Hematopoietic multipotent progenitor cell treated with erythropoietin and hydrocortisone succinate and interleukin-3 and kit ligand, for 4 days (in vitro differentiated cells): ENCODE data around the gene GPATCH1.
"Not testable (repeated sequence)": the region's sequence is repeated elsewhere in the genome, so short reads cannot be mapped to it uniquely, and the experiment has no call there.

Experiments used
- DNase-seq: peaks from one replicate; pipeline ENCODE4 v3.0.0-alpha.2; 2015

GPATCH1 gene, protein sequence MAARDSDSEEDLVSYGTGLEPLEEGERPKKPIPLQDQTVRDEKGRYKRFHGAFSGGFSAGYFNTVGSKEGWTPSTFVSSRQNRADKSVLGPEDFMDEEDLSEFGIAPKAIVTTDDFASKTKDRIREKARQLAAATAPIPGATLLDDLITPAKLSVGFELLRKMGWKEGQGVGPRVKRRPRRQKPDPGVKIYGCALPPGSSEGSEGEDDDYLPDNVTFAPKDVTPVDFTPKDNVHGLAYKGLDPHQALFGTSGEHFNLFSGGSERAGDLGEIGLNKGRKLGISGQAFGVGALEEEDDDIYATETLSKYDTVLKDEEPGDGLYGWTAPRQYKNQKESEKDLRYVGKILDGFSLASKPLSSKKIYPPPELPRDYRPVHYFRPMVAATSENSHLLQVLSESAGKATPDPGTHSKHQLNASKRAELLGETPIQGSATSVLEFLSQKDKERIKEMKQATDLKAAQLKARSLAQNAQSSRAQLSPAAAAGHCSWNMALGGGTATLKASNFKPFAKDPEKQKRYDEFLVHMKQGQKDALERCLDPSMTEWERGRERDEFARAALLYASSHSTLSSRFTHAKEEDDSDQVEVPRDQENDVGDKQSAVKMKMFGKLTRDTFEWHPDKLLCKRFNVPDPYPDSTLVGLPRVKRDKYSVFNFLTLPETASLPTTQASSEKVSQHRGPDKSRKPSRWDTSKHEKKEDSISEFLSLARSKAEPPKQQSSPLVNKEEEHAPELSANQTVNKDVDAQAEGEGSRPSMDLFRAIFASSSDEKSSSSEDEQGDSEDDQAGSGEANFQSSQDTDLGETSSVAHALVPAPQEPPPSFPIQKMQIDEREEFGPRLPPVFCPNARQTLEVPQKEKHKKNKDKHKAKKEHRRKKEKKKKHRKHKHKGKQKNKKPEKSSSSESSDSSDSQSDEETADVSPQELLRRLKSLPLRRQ

DNA sequence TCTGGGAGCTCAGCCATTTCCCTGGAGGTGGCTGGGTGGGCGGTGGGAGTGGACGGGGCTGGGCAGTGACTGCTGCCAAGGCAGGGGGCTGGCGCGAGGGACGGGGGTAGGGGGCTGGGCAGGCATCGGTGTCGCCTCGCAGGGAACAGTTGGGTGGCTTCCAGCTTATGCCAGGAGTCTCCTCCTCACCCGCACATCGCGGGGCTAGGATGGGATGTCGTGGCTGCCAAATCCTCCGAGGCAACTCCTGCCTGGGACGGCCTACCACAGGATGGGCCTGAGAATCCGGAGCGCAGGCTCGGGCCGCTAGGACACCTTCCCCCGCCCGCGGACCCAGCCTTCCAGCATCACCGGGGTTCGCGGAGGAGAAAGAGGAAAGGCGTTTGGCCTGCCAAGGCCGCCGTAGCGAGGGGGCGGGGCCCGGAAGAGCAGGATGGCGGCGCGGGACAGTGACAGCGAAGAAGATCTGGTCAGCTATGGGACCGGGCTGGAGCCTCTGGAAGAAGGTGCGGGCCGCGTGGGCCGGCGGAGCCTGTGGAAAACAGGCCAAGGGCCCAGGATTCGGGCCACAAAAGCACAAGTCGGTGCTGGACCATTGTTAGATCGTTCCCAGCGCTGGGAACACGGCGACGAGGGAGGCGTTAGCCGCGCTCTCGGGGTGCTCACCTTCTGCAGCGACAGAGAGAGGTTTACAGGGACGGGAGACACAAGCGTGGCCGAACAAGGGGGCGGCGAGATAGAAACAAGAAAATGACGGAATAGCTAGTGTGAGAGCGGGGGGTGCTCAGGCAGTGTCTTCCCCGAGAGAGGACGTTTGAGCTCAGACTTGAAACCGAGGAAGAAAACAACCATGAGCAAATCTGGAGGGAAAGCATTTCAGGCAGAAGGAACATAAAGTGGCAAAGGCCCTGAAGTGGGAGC is at the start of gene GPATCH1:
GPATCH1 (plus strand) TSS at position 421 of the 921 bp plus-strand sequence; CDS start at position 434, 13 bp downstream.
- peak; percentile 93 for DNase-seq

DNA sequence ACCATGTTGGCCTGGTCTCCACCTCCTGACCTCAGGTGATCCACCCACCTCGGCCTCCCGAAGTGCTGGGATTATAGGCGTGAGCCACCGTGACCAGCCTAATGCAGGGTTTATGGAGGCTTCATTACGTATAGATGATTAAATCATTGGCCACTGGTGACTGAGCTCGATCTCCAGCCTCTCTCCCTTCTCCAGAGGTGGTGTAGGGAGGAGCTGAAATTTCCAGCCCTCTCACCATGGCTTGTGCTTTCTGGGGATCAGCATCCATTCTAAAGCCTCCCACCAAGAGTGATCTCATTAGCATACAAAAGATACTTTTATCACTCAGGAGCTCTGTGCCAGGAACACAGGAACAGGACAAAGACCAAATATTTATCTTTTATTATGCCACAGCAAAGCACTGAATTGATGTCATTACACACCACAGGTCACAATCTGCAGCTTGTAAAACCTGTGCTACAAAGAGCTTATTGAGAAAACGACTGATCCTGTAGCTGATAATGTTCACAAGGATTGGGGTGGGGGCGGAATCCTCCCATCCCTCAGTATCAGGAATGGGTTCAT is 48.7 kb upstream of the GPATCH1 start:
- no peak for DNase-seq

DNA sequence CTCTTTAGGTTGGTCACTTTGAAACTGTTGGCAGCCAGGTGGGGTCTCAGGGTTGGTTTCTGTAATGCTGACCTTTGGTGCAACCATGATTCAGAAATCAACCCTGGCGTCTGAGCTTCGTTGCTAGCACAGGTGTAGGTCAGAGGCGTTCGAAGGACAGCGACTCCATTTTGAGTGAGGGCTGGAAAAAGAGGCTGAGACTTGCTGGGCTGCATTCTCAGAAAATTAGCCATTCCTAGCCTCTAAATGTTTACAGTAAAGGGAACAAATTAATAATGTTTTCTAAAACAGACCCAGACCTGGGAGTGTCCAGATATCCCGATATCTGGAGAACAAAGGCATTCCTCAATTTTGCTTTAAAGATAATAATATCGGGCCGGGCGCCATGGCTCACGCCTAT is 45.5 kb upstream of the GPATCH1 start:
- no peak for DNase-seq

DNA sequence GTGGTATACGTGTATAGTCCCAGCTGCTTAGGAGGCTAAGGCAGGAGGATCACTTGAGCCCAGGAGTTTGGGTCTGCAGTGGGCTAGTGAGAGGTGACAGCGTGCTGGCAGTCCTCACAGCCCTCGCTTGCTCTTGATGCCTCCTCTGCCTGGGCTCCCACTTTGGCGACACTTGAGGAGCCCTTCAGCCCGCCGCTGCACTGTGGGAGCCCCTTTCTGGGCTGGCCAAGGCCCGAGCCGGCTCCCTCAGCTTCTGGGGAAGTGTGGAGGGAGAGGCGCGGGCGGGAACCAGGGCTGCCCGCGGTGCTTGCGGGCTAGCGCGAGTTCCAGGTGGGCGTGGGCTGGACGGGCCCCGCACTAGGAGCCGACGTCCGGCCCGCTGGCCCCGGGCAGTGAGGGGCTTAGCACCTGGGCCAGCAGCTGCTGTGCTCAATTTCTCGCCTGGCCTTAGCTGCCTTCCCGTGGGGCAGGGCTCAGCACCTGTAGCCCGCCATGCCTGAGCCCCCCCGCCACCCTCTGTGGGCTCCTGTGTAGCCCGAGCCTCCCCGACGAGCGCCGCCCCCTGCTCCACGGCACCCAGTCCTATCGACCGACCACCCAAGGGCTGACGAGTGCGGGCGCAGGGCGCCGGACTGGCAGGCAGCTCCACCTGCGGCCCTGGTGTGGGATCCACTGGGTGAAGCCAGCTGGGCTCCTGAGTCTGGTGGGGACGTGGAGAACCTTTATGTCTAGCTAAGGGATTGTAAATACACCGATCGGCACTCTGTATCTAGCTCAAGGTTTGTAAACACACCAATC is 44.4 kb upstream of the GPATCH1 start:
- not testable (repeated sequence) for DNase-seq

DNA sequence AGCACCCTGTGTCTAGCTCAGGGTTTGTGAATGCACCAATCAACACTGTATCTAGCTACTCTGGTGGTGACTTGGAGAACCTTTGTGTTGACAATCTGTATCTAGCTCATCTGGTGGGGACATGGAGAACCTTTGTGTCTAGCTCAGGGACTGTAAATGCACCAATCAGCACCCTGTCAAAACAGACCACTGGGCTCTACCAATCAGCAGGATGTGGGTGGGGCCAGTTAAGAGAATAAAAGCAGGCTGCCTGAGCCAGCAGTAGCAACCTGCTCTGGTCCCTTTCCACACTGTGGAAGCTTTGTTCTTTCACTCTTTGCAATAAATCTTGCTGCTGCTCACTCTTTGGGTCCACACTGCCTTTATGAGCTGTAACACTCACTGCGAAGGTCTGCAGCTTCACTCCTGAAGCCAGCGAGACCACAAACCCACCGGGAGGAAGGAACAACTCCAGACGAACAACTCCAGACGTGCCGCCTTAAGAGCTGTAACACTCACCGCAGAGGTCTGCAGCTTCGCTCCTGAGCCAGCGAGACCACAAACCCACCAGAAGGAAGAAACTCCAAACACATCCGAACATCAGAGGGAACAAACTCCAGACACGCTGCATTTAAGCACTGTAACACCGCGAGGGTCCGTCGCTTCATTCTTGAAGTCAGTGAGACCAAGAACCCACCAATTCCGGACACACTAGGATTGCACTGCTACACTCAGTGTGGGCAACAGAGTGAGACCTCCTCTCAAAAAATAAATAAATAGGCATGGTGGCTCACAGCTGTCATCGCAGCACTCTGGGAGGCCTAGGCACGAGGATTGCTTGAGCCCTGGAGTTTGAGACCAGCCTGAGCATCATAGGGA is 43.6 kb upstream of the GPATCH1 start:
- DNase-seq = peak; percentile 46

DNA sequence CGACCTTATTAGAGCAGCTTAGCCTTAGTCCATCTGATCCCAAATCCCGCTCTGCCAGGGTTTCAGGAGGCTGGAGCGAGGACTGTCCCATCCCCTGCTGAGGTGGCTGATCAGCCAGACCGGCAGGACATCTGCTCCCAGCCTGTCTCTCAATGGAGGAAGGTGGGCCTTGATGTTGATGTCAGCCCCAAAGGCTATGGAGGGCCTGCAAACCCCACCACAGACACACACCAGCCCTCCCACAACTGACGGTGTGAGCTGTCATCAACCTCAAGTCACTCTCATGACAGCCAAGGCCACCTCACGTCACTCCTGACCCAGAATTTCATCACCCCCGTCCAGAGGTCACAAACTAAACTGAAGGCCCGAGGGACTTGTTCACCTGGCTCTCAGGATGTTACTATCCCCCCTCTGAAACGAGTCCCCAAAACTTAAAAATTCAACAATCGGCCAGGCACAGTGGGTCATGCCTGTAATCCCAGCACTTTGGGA is 41.8 kb upstream of the GPATCH1 start:
- no peak for DNase-seq

DNA sequence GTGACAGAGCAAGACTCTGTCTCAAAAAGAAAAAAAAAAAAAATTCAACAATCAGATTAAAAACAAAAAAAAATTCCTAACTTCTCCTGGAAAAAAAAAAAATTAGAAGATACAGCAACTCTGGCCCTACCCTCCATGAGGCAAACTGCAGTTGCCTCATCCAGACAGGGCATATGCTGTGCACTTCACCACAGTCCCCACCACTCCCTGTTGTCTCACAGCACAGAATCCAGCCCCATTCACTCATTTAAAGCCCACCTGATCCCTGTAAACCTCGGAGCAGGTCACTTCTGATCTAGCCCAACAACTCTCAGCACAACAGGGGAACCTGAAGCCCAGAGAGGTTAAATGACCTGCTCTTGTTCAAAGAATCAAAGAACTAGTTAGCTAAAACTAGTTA is 41.2 kb upstream of the GPATCH1 start:
- no peak for DNase-seq

DNA sequence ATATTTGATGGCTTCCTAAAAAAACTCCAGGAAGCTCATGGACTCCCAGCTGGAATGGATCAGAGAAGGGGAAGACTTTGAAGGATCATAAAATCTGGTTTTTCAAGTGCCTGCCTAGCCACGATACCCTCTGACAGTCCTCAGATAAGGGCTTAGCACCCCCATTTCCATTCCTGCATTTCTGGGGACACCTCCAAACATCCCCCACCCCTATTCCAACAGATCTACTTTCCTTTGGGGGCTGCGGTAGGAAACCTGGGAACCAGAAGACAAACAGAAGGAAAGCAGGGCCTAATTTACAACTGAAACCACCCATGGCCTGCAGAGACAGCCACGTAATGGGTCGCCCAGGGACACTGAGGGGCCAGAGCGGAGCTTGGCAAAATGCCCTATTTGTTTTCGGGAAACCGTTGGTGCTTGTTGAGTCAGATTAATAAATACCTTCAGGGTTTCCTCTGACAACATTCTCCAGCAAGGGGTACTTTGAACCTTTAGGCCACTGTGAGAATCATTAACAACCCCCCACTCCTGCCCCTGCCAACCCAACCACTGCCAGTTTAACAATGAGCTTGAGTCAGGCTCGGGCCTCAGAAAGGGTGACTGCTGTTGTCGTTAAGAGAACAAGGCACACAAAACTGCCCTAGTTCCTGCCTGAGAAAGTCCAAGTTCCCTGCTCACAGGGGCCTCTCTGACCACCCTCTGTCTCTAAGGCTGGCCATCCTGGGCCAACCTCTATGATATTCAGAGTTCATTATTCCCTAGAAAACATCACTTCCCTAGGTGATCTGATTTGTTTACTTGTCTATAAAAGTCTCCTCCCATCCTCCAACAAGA is 39.8 kb upstream of the GPATCH1 start:
- DNase-seq = peak; percentile 7

DNA sequence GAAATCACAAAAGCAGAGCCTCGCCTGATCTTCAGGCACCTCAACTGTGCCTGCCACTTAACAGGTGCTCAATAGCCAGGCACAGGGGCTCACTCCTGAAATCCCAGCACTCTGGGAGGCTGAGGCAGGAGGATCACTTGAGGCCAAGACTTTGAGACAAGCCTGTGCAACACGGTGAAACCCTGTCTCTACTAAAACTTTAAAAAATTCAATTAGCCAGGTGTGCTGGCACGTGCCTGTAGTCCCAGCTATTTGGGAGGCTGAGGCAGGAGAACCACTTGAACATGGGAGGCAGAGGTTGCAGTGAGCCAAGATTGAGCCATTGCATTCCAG is 39.2 kb upstream of the GPATCH1 start:
- not testable (repeated sequence) for DNase-seq

DNA sequence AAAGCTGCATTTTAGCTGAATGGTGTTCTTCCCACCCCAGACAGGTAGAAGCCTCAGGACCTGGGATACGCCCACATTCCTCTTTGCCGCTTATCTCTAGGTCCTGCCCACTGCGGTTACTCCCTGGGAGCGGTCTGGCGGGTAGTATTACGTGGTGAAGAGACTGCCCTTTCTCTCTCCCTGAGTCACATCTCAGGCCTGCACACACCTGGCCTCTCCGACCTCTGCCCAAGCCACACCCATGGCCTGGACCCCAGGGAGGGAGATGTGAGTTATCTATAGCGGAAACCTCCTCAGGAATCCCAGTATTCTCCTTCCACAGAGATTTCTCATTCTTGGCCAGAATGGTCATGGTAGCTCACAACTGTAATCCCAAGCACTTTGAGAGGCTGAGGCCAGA is 33.6 kb upstream of the GPATCH1 start:
- no peak for DNase-seq

DNA sequence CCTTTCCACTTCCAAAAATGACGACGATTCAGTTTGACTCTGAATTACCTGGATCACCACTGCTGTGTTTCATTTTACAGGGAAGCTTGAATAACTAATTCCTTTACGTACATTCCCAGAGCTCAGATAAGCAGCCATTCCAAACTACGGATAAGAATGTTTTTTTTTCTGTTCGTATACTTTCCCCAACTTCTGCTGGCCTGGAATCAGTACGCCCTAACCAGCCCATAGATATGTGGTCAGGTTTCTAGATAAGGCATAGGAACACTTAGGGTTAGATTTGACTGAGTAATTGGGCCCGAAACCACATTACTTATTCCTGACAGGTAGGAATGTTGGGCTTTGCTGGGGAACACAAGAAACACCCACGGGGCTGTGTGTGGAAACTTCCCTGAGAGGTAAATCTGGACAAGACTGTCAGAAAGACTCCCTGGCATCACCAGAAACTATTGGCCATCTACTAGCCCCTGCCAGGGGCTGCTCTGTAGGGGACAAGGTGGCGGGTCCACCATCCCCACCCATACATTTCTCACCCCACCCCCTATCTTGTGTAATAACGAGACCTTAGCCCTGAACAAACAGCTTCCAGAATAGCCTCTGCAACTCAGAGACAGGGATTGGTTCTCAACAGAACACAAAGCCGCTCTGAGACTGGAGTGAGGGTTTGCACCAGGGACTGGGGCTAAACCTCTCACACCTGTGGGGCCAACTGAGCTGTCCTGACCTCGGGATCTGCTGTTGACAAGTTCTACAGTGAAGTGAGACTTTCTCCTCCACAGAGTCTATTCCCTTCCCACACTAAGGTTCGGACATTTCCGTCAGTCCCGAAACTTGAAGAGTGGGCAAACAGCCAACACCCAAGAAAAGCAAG is 31.9 kb upstream of the GPATCH1 start:
- no peak for DNase-seq

DNA sequence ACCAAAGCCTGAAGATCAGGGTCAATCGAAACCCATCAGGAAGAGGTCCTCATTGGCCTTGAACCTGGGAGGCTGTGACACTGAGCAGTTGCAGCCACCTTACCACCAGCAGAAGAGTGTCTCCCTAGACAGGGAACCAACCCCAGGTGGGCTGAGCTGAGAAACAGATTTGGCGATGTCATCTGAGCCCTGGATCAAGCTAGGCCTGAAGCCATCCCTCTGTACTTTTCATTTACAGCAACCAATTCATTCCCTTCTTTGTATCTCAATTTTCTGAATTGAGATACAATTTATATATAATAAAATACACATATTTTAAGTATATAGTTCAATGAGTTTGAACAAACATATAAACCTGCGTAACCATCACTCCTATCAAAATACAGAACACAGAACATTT is 30.9 kb upstream of the GPATCH1 start:
- no peak for DNase-seq

DNA sequence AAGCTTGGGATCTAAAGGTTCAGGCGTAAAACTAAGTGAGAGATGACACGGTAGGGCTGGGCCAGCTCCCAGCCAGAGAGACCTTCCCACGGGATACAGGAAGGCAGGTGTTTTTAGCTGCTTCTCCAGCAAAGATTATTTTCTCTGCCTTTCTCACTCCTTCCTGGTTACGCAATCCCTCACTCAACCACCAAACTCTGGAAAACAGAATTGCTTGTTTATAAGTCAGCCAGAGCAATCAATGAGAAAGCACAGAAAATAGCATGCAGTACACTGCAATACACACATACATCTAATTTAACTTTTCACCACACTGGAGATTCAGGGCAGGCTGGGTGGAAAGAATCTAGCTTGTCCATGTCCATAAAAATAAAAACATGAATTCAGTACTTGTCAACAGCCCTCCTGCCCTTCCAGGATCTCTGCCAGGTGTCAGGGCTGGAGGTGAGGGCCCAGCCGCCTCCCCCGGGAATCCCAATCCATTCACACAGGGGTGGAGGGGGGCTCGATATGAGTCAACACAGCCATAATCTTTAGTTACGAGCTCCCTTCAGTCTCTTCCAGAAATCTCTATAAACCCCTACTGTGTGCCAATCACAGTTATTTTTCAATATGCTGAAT is 28.5 kb upstream of the GPATCH1 start:
- no peak for DNase-seq

DNA sequence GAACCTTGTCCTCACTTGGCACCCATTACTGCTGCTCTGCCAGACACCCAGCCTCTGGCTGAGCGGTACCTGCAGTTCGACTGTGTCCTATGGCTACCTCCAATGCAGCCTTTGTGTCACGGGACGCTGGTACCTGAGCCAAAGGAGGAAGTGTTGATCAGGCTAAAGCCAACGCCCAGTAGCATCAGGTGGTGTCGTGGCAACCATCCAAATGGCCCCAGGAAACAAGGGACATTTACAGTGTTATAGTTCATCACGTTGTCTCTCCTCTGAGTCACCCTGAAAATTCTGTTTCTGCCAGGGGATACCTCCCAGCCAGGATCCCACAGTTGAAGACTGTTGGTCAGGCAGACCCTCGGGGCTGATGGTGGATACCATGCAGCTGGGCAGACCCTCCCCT is 26.4 kb upstream of the GPATCH1 start:
- DNase-seq = no peak

DNA sequence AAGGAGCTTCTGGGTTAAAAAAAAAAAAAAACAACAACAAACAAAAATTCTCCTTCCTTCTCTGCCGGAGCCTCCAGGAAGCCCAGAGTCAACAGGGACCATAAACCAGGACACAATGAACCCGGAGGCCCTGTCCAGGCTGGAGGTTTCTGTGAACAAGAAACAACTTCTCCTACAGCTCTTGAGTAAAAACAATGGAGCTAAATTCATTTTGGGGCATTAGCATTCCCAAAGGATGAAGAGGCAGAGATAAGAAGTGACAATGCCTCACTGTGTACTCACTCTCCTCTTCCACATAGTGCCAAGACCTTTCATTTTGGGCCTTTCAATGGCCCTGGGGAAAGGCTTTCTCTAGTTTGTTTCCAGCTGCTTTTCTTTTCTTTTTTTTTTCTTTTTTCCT is 25.3 kb upstream of the GPATCH1 start:
- no peak for DNase-seq

DNA sequence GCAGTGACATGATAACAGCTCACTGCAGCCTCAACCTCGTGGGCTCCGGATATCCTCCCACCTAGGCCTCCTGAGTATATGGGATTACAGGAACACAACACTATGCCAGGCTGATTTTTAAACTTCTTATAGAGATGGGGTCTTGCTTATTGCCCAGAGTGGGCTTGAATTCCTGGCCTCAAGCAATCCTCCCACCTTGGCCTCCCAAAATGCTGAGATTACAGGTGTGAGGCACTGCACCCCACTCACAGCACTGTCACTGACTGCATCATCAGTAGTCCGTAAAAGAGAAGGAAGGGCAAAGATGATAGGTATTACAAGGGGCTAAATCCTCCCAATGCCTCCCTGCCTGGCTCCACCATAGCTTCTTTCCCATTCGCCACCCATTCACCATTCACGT is 20.4 kb upstream of the GPATCH1 start:
- no peak for DNase-seq

DNA sequence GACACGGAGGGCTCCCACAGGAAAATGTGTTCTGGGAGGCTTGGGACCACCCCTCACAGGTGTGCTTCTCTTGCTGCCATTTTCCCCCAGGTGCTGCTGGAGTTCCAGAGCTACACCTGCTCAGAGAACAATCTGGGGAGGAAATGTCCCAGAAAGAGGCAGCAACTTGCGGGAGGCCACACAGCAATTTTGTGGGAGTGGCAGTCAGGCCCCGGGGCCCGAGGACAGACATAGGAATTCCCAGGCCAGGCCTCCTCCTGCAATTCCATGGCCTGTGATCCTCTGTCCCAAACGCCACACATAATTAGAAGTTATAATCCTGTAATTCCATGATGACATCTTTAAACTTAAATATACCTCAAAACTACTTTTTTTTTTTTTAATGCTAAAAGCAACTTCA is 18.1 kb upstream of the GPATCH1 start:
- DNase-seq = no peak

DNA sequence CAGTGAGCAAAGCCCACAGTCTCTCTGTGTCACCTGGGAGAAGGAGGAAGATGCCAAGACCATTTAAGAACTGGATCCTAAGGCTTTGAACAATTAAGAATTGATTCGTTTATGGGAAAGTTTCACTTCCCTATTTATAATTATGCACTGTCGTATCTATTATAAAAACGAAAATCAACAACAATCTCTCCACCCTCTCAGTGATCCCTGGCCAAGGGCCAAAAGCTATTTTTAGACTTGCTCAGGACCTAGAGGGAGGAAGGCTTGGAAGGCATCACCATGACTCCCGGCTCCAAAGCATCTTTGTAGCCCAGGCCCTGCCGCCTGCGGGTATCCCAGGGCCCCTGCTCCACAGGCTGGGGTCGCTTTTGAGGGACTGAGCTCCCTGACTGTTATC is 17.6 kb upstream of the GPATCH1 start:
- no peak for DNase-seq
